Naive thymus-derived CD4-positive, alpha-beta T cell (primary cell): ENCODE data around the gene SH3RF3. TPM values are rescaled to one million over a fixed set of nuclear protein-coding genes. Genes with fewer than 3 reads are reported as not detected.

ENCODE experiments used
- ATAC-seq: fragments of 150-1000 bp; cut with Tn5 transposase; 2 replicates; pipeline ENCODE4 v1.10.0; 2021; ENCODE audit warnings: mild to moderate bottlenecking, moderate library complexity
- CTCF ChIA-PET: fragments of 350-600 bp; sonication (Branson Sonifier 250); formaldehyde crosslinking; loops from one replicate; lab custom pipeline; 2021; ENCODE audit warnings: antibody characterized with exemption; lab: Charles Lee
- POLR2A ChIA-PET: fragments of 350-600 bp; sonication (Branson Sonifier 250); formaldehyde crosslinking; loops from one replicate; lab custom pipeline; 2021; ENCODE audit warnings: antibody characterized with exemption, inconsistent platforms; lab: Charles Lee
- DNase-seq, 9 donors: peaks; one replicate each; pipeline versions ENCODE4 v3.0.0 to v3.0.0-alpha.2; 2020 to 2022; ENCODE audit warnings: mixed read lengths in 1 of 9
- H3K27ac ChIP-seq: one replicate; pipeline ENCODE4 v1.7.0; 2013; ENCODE audit warnings: mild to moderate bottlenecking, low read depth, low read length, moderate library complexity
- H3K27me3 ChIP-seq, 2 donors: one replicate each; pipeline ENCODE4 v1.7.0; 2013; ENCODE audit warnings: low read length in 2 of 2, mild to moderate bottlenecking in 2 of 2, moderate library complexity in 2 of 2; ENCODE audit not compliant: control insufficient read depth in 2 of 2, insufficient read depth in 2 of 2
- H3K36me3 ChIP-seq, 3 experiments: 1 replicate in 2 of 3; 2 replicates in 1 of 3; pipeline ENCODE4 v1.7.0; 2013; ENCODE audit warnings: low read length in 3 of 3, mild to moderate bottlenecking in 3 of 3, moderate library complexity in 1 of 3; ENCODE audit not compliant: insufficient read depth in 3 of 3, control insufficient read depth in 2 of 3
- H3K4me1 ChIP-seq, 2 donors: one replicate each; pipeline ENCODE4 v1.7.0; 2013; ENCODE audit warnings: low read length in 2 of 2, mild to moderate bottlenecking in 2 of 2, moderate library complexity in 1 of 2; ENCODE audit not compliant: control insufficient read depth in 2 of 2, insufficient read depth in 2 of 2
- H3K4me3 ChIP-seq: 2 replicates; pipeline ENCODE4 v1.7.0; 2013; ENCODE audit warnings: mild to moderate bottlenecking, low read length
- H3K9me3 ChIP-seq, 3 experiments: 1 replicate in 2 of 3; 2 replicates in 1 of 3; pipeline ENCODE4 v1.7.0; 2013; ENCODE audit warnings: low read length in 3 of 3; ENCODE audit not compliant: control insufficient read depth in 2 of 3
- H3K27ac Mint-ChIP-seq, 9 donors: one replicate each; pipeline ENCODE4 v1.8.0; 2020 to 2022; ENCODE audit warnings: mixed read lengths in 9 of 9, mild to moderate bottlenecking in 8 of 9, moderate library complexity in 5 of 9, inconsistent platforms in 2 of 9
- H3K27me3 Mint-ChIP-seq, 5 donors: one replicate each; pipeline ENCODE4 v1.8.0; 2021 to 2022; ENCODE audit warnings: mixed read lengths in 5 of 5, mild to moderate bottlenecking in 1 of 5
- H3K36me3 Mint-ChIP-seq, 5 donors: one replicate each; pipeline ENCODE4 v1.8.0; 2020 to 2022; ENCODE audit warnings: mixed read lengths in 5 of 5, mild to moderate bottlenecking in 3 of 5, inconsistent platforms in 1 of 5
- H3K4me1 Mint-ChIP-seq, 7 donors: one replicate each; pipeline ENCODE4 v1.8.0; 2020 to 2022; ENCODE audit warnings: mixed read lengths in 7 of 7, mild to moderate bottlenecking in 3 of 7, inconsistent platforms in 1 of 7
- H3K4me3 Mint-ChIP-seq, 10 donors: one replicate each; pipeline ENCODE4 v1.8.0; 2020 to 2022; ENCODE audit warnings: mild to moderate bottlenecking in 10 of 10, mixed read lengths in 10 of 10, moderate library complexity in 6 of 10, inconsistent platforms in 2 of 10
- H3K9me3 Mint-ChIP-seq, 11 donors: one replicate each; pipeline ENCODE4 v1.8.0; 2020 to 2022; ENCODE audit warnings: mixed read lengths in 11 of 11, mild to moderate bottlenecking in 4 of 11, inconsistent platforms in 1 of 11, moderate library complexity in 1 of 11
- intact Hi-C, 2 donors: fragments of 100-400 bp; cut with micrococcal nuclease; formaldehyde crosslinking; loops; one replicate each; pipeline ENCODE4 v1.15.1; 2023
- polyA plus RNA-seq, 2 donors: library from polyadenylated mRNA; unstranded; fragments of 300-500 nt; fragmentation: Illumina TruSeq; gene quantifications; one replicate each; pipeline ENCODE4 v1.2.3, GENCODE V29; 2021
- total RNA-seq, 6 experiments: library from RNA in 5 of 6; stranded (reverse) in 5 of 6; gene quantifications; 1 replicate in 5 of 6; 2 replicates in 1 of 6; pipeline ENCODE4 v1.2.3 and lab custom pipeline; 2021 to 2026

Gene SH3RF3
- total and polyA plus RNA-seq, 7 experiments from 2014 or later: 0.19 to 11.5 (median 4.8) TPM

DNA sequence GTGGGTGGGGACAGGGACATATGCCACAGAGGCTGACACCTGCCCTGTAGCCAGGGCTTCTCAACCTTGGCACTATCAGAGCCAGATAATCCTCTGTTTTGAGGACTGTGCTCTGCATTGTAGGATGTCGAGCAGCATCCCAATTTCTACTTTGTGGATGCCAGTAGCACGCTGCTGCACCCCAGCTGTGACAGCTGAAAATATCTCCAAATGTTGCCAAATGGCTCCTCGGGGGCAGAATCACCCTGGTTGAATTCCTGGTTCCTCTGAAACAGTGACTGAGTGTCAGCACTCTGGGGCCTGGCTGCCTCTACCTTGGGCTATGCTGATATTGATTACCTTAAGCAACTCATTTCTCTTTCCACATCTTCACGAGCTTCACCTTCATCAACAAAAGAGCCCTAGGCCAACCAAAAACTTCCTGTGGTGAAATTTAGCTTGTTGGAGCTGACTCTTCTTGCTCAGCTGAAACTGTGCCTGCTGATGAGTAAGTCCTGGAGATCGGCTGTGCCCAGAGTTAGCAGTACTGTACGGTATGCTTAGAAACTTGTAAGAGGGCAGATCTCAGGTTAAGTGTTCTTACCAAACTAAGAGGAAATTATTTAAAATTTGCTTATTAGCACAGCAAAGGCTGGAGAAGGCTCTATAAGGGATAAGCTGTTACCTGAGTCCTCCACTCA, 346.7 kb downstream of the SH3RF3 start:
- Histone ChIP-seq H3K36me3 (no peaks in the 10 kb centered on the region), H3K4me3 (no peak overlapping the region), H3K9me3 (no peaks in the 10 kb centered on the region), H3K27me3 (no peaks in the 10 kb centered on the region), H3K27ac (no peak overlapping the region), H3K4me1 (no peaks in the 10 kb centered on the region)
- ChIA-PET CTCF (no interaction called here), POLR2A (interaction anchor here (0.6 kb wide), 1 partner anchor 130 kb away, joined by 4 read pairs; no protein-coding TSS in a partner anchor)
- Mint-ChIP-seq H3K27ac (peak overlapping the region in 1 of 9 donors; percentile 64), H3K36me3 (peaks cover 0 to 7% (median 3%) of the 10 kb centered on the region in 5 donors), H3K4me3 (no peak overlapping the region), H3K4me1 (peaks cover 0 to 5% (median 0%) of the 10 kb centered on the region in 7 donors), H3K27me3 (peaks cover 0 to 3% (median 0%) of the 10 kb centered on the region in 5 donors), H3K9me3 (no peaks in the 10 kb centered on the region)
- ATAC-seq (no peak), DNase-seq (no peak)
- intact Hi-C loops: no loop called here

DNA sequence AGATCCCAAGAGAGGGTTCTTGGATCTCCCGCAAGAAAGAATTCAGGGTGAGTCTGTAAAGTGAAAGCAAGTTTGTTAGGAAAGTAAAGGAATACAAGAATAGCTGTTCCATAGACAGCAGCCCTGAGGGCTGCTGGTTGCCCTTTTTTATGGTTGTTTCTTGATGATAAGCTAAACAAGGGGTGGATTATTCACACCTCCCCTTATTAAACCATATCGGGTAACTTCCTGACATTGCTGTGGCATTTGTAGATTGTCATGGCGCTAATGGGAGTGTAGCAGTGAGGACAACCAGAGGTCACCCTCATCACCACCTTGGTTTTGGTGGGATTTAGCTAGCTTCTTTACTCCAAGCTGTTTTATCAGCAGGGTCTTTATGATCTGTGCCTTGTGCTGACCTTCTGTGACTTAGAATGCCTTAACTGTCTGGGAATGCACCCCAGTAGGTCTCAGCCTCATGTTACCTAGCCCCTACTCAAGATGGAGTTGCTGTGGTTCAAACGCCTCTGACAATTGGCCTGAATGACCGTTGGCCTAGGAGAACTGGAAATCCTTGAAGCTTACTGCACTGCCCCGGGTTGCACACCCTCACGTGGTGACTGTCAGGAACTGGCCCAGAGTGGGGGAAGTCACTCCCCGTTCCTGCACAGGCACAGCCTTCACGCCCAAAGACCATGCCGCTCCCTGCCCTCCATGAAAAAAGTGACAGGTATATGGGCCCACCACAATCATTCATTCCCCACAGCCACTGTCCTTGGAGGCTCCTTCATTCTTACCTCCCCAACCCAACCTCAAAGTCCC, 347.8 kb downstream of the SH3RF3 start:
- Mint-ChIP-seq H3K4me1 (peaks cover 0 to 5% (median 0%) of the 10 kb centered on the region in 7 donors), H3K4me3 (no peak overlapping the region), H3K27me3 (peaks cover 0 to 4% (median 0%) of the 10 kb centered on the region in 5 donors), H3K36me3 (peaks cover 0 to 7% (median 0%) of the 10 kb centered on the region in 5 donors), H3K27ac (no peak overlapping the region), H3K9me3 (no peaks in the 10 kb centered on the region)
- no peaks in the 10 kb centered on the region for H3K4me1 ChIP-seq
- H3K4me3 ChIP-seq: no peak overlapping the region
- H3K27me3 ChIP-seq: no peaks in the 10 kb centered on the region
- intact Hi-C loops: no loop called here
- ChIA-PET CTCF (interaction anchor here (0.7 to 1.1 kb wide), 2 partner anchors 33 to 840 kb away, joined by 3 read pairs; no protein-coding TSS in a partner anchor), POLR2A (no interaction called here)
- ATAC-seq: no peak
- DNase-seq: no peak
- H3K9me3 ChIP-seq: no peaks in the 10 kb centered on the region
- no peak overlapping the region for H3K27ac ChIP-seq
- H3K36me3 ChIP-seq: no peaks in the 10 kb centered on the region

DNA sequence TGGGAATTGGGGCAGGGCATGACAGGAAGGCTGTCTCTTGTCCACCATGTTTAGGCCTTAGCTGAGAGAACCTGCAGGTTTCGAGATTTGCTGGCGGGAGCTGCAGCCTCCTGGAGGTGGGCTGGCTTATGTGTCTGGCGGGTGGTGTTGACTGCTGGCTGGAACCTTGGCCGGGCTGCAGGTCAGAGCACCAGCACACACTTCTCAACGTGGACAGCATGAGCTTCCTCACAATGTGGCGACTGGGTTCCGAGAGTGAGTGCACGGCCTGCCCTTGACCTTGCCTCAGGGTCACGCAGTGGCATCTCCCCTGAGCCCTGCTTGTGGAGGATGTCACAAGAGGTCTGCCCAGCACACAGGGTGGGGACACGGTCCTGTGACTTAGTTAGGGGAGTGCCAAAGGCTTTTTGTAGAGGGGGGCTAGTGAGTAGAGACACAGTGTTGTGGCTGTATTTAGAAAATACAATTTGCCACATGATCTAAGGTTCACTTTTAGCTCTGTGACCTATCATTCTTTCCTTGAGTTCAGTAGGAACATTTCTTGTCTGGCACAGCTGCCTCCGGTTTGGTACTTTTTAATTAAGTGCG, 350.0 kb downstream of the SH3RF3 start:
- peak overlapping the region in 1 of 9 donors; percentile 31 for H3K27ac Mint-ChIP-seq
- CTCF ChIA-PET: no interaction called here
- intact Hi-C loops: no loop called here

DNA sequence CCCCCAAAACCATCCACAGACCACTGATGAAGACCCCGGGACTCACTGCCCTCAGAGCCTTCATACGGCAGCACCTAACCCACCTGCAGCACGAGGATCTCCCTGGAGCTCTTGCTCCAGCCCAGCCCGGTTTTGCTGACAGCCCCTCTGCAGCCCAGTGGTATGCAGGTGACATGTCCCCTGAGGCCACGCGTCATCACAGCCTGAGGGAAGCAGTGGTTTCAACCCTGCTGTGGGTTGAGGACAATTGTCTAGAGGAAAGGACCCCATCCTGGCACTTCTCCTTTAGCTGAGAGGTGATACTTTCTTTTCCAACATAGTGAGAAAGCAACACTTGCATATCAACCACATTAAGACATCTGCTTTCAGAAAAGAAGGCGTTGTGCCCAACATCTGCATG, 350.8 kb downstream of the SH3RF3 start:
- Mint-ChIP-seq H3K9me3 (no peaks in the 10 kb centered on the region), H3K36me3 (peaks cover 0 to 23% (median 0%) of the 10 kb centered on the region in 5 donors), H3K27ac (no peak overlapping the region), H3K27me3 (peaks cover 0 to 4% (median 0%) of the 10 kb centered on the region in 5 donors), H3K4me1 (peaks cover 0 to 5% (median 0%) of the 10 kb centered on the region in 7 donors), H3K4me3 (no peak overlapping the region)
- ATAC-seq (peak; percentile 13), DNase-seq (no peak)
- no peaks in the 10 kb centered on the region for H3K9me3 ChIP-seq
- H3K4me3 ChIP-seq: no peak overlapping the region
- POLR2A ChIA-PET: no interaction called here
- intact Hi-C loops: no loop called here
- H3K27ac ChIP-seq: no peak overlapping the region
- no peaks in the 10 kb centered on the region for H3K4me1 ChIP-seq
- H3K27me3 ChIP-seq: no peaks in the 10 kb centered on the region
- H3K36me3 ChIP-seq: no peaks in the 10 kb centered on the region
- CTCF ChIA-PET: no interaction called here

More for the DNA sequence above, 350.0 kb downstream of the SH3RF3 start:
- H3K27me3 Mint-ChIP-seq: peaks cover 0 to 4% (median 0%) of the 10 kb centered on the region in 5 donors
- H3K27ac ChIP-seq: no peak overlapping the region
- no peak for ATAC-seq
- H3K36me3 Mint-ChIP-seq: peaks cover 0 to 19% (median 0%) of the 10 kb centered on the region in 5 donors
- no peak overlapping the region for H3K4me3 Mint-ChIP-seq
- H3K27me3 ChIP-seq: no peaks in the 10 kb centered on the region
- H3K36me3 ChIP-seq: no peaks in the 10 kb centered on the region
- DNase-seq: no peak
- no peak overlapping the region for H3K4me3 ChIP-seq
- peaks cover 0 to 5% (median 0%) of the 10 kb centered on the region in 7 donors for H3K4me1 Mint-ChIP-seq
- H3K9me3 Mint-ChIP-seq: no peaks in the 10 kb centered on the region
- H3K4me1 ChIP-seq: no peaks in the 10 kb centered on the region
- H3K9me3 ChIP-seq: no peaks in the 10 kb centered on the region
- POLR2A ChIA-PET: no interaction called here

DNA sequence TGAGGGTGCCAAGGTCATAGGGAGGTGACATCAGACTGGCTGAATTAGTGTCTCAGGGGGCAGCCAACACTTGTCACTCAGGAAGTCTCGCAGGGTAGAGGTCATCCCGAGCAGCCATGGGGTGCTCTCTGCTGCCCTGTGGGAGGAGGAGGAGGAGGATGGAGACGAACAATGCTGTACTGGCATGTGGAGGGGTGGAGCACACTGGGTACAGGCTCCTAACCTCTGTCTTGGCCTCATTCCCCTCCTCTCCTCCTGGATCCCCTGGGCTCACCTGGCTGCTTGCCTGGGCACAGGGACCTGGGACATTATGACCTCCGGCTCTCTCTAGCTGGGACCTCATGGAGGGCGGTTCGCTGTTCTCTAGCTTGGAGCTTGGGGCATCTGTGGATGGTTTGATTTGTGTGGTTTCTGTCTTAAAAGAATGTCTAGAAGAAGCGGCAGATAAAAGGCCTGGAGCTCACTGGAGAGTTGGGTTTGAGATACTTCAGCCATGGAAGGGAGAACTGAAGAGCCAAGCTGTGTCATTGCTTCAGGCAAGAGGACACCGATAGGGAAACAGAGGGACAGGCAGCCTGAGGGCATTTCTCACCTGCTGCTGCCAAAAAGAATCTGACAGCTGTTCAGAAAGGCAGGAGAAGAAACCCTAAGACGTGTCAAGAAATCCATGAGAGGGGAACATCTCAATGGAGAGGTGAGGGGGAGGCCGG, 351.6 kb downstream of the SH3RF3 start:
- Mint-ChIP-seq H3K36me3 (peaks cover 0 to 23% (median 0%) of the 10 kb centered on the region in 5 donors), H3K27me3 (peaks cover 0 to 4% (median 0%) of the 10 kb centered on the region in 5 donors), H3K9me3 (no peaks in the 10 kb centered on the region), H3K4me1 (peaks cover 0 to 5% (median 0%) of the 10 kb centered on the region in 7 donors), H3K4me3 (no peak overlapping the region), H3K27ac (no peak overlapping the region)
- no peaks in the 10 kb centered on the region for H3K27me3 ChIP-seq
- intact Hi-C loops: no loop called here
- no peak overlapping the region for H3K4me3 ChIP-seq
- no peaks in the 10 kb centered on the region for H3K4me1 ChIP-seq
- no peak overlapping the region for H3K27ac ChIP-seq
- DNase-seq (no peak), ATAC-seq (peak; percentile 16)
- no peaks in the 10 kb centered on the region for H3K9me3 ChIP-seq
- H3K36me3 ChIP-seq: no peaks in the 10 kb centered on the region
- ChIA-PET POLR2A (interaction anchor here (0.6 kb wide), 1 partner anchor 702 kb away, joined by 3 read pairs; no protein-coding TSS in a partner anchor), CTCF (interaction anchor here (0.6 kb wide), 1 partner anchor 726 kb away, joined by 4 read pairs; no protein-coding TSS in a partner anchor)

DNA sequence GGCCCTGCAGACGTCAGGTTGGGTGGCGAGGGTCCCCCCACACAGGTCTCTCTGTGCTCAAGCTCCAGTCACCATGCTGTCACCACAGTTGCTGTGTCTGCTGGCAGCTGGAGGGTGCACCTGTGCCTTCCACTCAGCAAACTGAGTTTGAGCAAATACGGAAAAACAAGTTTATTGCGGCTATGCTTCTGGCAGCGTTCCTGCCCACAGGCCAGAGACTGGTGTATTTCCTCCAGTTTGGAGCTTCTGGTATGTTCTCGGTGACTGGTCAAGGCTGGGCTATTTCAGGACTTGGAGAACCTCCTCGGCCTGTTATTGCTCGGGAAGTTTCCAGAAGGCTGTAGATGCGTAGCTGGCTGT, 352.2 kb downstream of the SH3RF3 start:
- H3K36me3 ChIP-seq: no peaks in the 10 kb centered on the region
- H3K27me3 ChIP-seq: no peaks in the 10 kb centered on the region
- Mint-ChIP-seq H3K9me3 (no peaks in the 10 kb centered on the region), H3K27ac (no peak overlapping the region), H3K36me3 (peaks cover 0 to 23% (median 0%) of the 10 kb centered on the region in 5 donors), H3K27me3 (peaks cover 0 to 4% (median 0%) of the 10 kb centered on the region in 5 donors), H3K4me3 (no peak overlapping the region), H3K4me1 (peaks cover 0 to 3% (median 0%) of the 10 kb centered on the region in 7 donors)
- ChIA-PET CTCF (interaction anchor here (0.6 kb wide), 1 partner anchor 725 kb away, joined by 4 read pairs; no protein-coding TSS in a partner anchor), POLR2A (no interaction called here)
- DNase-seq (no peak), ATAC-seq (no peak)
- H3K27ac ChIP-seq: no peak overlapping the region
- H3K4me3 ChIP-seq: no peak overlapping the region
- H3K9me3 ChIP-seq: no peaks in the 10 kb centered on the region
- H3K4me1 ChIP-seq: no peaks in the 10 kb centered on the region
- intact Hi-C loops: no loop called here
